ENCODE results near the gene CDH4. TPM values are rescaled to one million over a fixed set of nuclear protein-coding genes. Genes with fewer than 3 reads are reported as not detected.
"Not testable (repeated sequence)": the region's sequence is repeated elsewhere in the genome, so short reads cannot be mapped to it uniquely, and the experiment has no call there.

The CDH4 gene
- total RNA-seq, 1 donor from 2014 or later, result 0.08 TPM

DNA sequence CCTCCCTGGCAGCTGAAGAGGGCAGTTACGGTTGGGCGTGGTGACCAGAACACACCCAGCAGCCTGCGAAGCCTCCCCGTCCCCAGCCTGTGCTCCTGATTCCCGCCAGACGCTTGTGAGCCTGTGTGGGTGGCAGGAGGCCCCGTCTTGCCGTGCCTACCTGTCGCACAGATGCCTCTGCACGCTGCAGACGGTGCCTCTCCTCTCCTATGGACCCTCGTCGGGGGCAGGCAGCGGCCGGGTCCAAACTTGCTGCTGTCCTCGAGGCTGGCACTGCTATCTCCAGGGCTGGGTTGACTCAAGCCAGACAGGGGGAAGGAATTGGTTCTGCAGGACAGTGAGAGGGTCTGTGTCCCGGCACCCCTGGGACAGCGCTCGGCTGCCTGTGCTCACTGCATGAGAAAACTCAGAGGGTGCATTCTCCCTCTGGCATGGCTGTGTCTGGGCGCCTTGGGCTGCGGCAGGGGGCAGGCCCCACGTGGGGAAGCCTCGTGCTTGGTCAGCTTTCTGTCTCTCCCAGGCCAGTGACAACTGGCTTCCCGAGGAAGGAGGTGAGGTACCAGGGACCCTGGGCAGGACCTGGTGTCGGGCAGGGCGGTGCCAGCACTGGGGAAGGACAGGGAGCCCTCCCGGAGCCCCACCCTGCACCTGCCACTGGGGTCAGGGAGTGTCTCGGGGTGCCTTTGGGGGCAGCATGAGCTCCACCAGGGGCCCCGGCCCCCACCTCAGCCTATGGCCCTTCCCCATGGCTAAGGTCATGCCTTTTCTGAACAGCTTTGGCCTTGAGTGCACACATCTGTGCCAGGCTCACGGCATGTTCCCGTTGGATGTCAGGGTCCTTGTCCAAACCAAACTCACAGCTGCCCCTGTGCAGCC lies 686.1 kb downstream of the CDH4 start:
- no peak for ATAC-seq
- intact Hi-C loops (cut with DNase I), result no loop called here
- peak; percentile 43 for DNase-seq (ENCODE audit: missing footprints)

DNA sequence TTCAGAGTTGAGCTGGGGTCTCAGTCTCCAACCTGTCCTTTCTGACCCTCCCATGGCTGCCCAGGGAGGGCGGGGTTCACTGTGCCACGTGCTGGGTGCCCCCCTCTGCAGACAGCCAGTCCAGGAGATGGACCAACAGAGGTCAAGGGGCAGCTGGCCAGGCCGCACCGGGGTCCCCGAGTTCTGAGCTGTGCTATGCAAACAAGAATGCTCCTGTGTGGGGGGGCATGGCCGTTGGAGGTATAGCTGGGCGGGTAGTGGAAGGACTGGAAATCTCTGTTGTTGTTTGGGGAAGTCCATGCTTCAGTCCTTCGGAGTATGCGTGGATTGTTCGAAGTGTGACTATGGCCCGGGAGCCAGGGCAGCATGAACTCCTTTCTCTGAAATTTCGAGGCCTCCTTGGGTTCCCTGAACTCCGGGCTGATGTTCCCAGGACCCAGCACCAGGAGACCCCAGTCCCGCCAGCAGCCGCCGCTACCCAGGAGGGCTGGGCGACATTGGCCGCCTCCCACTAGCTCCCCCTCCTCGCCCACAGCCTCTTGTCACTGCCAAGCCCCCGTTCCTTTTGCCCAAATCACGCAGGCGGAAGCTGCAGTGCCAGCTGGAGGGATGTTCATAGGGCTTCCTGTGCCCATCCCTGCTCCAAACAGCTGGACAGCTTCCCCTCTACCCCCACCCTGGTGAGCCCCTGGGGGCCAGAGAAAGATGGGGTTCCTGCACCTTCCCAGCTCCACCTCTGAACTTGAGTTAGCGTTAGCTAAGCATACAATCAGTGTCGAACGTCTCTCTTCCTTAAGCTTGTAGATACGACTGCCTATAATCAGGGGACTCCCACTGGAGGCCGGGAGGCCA lies 687.0 kb downstream of the CDH4 start:
- intact Hi-C loops (cut with DNase I), result no loop called here
- ATAC-seq (no peak), DNase-seq (ENCODE audit: missing footprints) (peak; percentile 50)

- ATAC-seq (no peak), DNase-seq (ENCODE audit: missing footprints) (peak; percentile 49)
- intact Hi-C loops (cut with DNase I), result no loop called here
Observed at GRCh38 chr20:61939691-61940360, 687.8 kb downstream of the CDH4 start.

GRCh38 chr20:61940491-61940890 lies 688.4 kb downstream of the CDH4 start:
- intact Hi-C loops (cut with DNase I), result no loop called here
- DNase-seq (ENCODE audit: missing footprints) (peak; percentile 30), ATAC-seq (no peak)

DNA sequence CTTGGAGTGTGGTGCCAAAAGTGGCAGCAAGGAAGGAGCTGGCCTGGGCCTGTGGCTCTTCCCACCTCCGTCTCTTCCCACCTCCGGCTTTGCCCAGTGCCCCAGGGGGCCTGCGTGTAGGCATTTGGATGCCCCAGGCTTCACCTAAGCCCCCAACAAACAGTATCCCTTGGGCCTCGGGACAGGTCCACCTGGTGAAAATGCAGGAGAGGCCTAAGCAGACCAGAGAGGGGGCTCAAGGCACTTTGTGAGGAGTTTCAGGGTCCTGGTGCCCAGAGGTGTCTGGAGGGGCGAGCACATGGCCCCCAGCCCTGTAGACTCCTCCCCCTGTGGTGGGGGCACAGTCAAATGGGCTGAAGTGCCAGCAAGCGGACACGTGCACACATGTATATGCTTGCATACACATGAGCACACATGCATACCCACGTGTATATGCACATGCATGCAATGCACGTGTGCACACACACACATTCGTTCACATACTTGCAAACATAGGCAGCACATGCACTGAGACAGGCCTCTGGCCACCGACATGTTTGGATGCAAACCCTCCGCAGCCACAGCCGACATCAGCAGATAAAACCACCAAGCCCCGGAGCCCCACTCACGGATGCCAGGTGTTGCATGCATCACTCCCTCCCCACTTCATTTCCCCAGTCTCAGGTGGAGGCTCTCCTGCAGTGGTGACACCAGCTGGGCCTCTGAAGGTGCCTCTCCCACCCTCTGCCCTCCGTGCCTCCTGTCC lies 689.1 kb downstream of the CDH4 start:
- ATAC-seq (no peak), DNase-seq (ENCODE audit: missing footprints) (peak; percentile 41)
- intact Hi-C loops (cut with DNase I), result no loop called here

DNA sequence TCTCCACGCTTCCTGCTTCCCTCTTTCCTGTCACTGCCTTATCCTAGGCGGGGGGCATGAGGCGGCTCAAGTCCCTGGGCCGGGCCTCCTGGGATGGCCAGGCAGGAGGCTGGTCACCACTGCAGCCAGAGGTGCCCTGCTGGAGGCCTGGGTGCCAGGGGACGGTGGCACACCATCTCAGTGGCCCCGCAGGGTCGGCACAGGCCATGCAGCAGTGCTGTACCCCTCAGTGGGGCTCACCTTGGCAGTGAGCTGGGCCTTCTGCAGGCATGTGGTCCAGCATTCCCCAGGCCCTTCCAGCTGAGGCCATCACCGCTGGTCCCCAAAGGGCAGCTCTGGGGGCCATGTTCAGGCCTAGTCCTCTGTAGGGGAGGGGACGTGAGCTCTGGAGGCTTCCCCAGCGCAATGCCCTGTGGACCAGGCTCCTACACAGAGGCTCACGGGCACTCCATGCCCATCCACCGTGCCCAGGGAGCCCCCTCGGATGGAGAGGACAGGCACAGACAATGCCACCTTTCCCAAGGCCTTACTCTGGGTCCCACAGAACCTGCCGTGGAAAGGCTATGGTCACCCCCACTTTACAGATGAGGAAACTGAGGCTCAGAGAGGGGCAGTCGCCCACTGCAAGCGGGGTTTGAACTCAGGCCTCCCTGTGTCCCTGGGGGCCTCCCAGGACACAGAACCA lies 689.8 kb downstream of the CDH4 start:
- DNase-seq (ENCODE audit: missing footprints) (peak; percentile 25), ATAC-seq (no peak)
- intact Hi-C loops (cut with DNase I), result no loop called here

GRCh38 chr20:61942526-61942925 lies 690.5 kb downstream of the CDH4 start:
- intact Hi-C loops (cut with DNase I), result no loop called here
- DNase-seq (ENCODE audit: missing footprints), result no peak
- no peak for ATAC-seq

DNA sequence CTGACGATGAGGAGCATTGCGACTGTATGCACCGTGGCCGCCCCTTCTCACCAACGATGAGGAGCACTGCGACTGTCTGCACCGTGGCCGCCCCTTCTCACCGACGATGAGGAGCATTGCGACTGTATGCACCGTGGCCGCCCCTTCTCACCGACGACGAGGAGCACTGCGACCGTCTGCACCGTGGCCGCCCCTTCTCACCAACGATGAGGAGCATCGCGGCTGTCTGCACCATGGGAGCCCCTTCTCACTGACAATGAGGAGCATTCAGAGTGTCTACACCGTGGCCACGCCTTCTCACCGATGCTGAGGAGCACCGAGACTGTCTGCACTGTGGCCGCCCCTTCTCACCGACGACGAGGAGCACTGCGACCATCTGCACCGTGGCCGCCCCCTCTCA lies 692.9 kb downstream of the CDH4 start:
- ATAC-seq; DNase-seq (ENCODE audit: missing footprints); intact Hi-C loops (cut with DNase I): not testable (repeated sequence)

DNA sequence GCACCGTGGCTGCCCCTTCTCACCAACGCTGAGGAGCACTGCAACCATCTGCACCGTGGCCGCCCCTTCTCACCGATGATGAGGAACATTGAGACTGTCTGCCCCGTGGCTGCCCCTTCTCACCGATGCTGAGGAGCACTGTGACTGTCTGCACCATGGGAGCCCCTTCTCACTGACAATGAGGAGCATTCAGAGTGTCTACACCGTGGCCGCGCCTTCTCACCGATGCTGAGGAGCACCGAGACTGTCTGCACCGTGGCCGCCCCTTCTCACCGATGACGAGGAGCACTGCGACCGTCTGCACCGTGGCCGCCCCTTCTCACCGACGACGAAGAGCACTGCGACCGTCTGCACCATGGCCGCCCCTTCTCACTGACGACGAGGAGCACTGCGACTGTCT lies 693.4 kb downstream of the CDH4 start:
- DNase-seq (ENCODE audit: missing footprints); ATAC-seq; intact Hi-C loops (cut with DNase I): not testable (repeated sequence)

GRCh38 chr20:61948056-61948455 lies 696.0 kb downstream of the CDH4 start:
- DNase-seq (ENCODE audit: missing footprints); ATAC-seq; intact Hi-C loops (cut with DNase I): not testable (repeated sequence)

GRCh38 chr20:61948586-61949362 lies 696.7 kb downstream of the CDH4 start:
- DNase-seq (ENCODE audit: missing footprints), result peak; percentile 2
- no peak for ATAC-seq
- intact Hi-C loops (cut with DNase I), result no loop called here

DNA sequence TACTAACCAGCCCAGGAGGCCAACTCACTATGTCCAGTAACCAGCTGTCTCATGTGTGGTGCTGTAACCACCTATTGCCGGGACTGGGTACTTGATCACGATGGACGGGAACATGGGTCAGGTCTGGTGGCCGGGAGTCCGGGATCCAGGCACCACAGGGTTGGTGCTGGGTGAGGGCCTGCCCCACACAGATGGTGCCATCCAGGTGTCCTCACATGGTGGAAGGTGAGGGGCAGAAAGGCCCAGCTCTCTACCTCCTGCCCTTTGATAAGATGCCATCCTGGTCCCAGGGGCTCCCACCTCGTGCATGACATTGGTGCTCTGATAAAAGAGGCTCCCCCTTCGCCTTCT lies 697.3 kb downstream of the CDH4 start:
- no peak for ATAC-seq
- peak; percentile 66 for DNase-seq (ENCODE audit: missing footprints)

GRCh38 chr20:61949714-61950640 lies 697.9 kb downstream of the CDH4 start:
- no peak for ATAC-seq
- intact Hi-C loops (cut with DNase I), result no loop called here

More for the DNA sequence above, 697.3 kb downstream of the CDH4 start:
- intact Hi-C loops (cut with DNase I), result no loop called here

DNA sequence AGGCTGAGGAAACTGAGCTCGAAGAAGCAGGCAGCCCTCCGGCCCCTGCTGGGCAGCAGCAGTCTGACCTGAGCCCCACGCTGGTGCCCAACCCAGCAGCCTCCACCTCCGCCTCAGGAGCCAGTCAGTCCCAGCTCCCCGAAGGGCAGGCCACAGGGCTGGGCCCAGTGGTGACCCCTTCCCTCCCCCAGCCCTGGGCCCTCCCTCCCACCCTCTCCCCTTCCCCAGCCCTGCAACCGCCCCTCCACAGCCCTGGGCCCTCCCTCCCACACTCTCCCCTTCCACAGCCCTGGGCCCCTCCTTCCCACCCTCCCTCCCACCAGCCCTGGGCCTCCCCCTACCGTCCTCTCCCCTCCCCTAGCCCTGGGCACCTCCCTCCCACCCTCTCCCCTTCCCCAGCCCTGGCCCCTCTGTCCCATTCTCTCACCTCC lies 698.6 kb downstream of the CDH4 start:
- ATAC-seq, result no peak
- intact Hi-C loops (cut with DNase I), result no loop called here
- no peak for DNase-seq (ENCODE audit: missing footprints)

More at GRCh38 chr20:61949714-61950640, 697.9 kb downstream of the CDH4 start:
- peak; percentile 53 for DNase-seq (ENCODE audit: missing footprints)

GRCh38 chr20:61951695-61952533 lies 699.9 kb downstream of the CDH4 start:
- intact Hi-C loops (cut with DNase I), result no loop called here
- DNase-seq (ENCODE audit: missing footprints) (no peak), ATAC-seq (peak; percentile 26)

Measured in Right ventricle myocardium inferior (tissue), 1 donor.